GM18520 (cell line): Measurements from ENCODE around the gene TIMP3.

Experiments
- ATAC-seq: cut with Tn5 transposase; IDR thresholded peaks from one replicate; pipeline ENCODE4 v1.9.1; 2021; ENCODE audit not compliant: unreplicated experiment

Gene TIMP3

DNA sequence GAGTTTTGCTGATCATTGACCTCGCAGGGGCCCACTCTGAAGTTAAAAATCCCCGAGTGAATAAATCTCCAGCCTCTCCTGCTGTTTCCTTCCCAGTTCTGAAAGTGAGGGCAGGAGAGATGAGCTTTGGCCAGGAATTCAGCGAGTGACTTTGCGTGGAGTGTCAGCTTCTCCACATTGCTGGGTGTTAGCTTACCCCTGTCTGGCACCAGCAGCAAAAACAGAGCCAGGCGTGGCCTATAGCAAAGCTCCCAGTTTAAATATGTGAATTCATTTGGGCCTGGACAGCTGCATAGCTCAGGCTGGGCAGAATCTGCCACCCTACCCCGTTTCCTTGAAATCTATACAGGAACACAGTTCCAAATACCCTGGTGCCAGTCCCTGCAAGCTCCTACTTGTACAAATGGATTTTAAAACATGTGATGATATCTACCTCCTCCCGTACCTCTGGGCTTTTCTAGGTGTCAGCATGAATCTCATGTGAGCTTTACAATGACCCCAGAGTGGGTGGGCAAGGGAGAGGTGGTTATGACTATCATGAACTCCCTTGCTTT lies 25.6 kb downstream of the TIMP3 start:
- no peak for ATAC-seq

DNA sequence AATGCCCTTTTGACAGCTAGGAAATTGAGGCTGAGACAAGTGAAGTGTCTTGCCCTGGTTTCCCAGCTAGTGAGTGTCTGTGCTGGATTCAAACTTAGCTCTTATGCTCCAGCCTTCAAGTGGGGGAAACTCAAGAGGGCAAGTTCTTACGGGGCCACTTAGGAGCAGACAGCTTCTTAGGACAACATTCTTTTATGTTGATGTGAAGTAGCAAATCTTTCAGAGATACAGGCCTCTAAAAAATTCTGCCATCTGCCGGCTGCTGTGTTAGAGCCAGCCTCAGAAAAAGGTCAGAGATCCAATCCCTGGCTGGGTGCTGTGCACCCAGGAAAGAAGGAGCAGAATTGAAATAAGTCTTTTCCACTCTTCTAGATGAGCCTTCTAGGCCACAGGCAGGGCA lies 26.6 kb downstream of the TIMP3 start:
- no peak for ATAC-seq

DNA sequence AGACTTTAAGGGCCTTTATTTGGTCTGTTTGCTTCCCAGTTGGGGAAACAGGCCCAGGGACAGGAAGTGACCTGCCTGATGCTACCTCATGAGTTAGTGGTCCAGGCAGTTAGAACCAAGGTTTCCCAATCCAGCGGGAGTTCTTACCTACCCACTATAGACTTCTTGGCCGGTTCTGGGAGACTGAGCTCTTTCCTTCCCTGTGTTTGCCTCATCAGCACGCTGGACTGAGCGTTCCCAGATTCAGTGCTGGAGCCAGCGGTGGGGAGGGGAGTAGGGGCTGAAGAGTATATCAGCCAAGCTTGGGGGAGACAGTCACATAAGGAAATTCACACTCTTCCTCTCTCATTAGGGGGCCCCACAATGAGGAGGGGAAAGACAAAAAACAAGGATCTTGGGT lies 27.1 kb downstream of the TIMP3 start:
- ATAC-seq, result no peak

DNA sequence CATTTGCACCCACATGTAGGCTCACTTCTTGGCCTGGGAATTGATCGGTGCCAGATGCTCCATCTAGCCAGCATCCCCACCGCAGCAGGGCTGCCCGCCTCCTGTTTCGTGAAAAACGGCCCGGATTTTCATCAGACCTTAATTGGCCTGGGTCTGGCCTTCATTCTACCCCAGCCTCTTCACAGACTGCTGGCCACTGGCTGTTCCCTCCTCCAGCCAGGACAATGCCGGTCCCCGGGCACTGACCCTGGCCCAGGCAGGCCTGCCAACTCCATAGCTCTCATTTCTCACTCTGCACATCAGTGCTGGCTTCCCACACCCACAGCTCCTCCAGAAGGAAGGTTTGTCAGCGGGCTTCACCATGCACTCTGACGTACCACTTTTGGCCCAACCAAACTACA lies 27.9 kb downstream of the TIMP3 start:
- ATAC-seq, result no peak

DNA sequence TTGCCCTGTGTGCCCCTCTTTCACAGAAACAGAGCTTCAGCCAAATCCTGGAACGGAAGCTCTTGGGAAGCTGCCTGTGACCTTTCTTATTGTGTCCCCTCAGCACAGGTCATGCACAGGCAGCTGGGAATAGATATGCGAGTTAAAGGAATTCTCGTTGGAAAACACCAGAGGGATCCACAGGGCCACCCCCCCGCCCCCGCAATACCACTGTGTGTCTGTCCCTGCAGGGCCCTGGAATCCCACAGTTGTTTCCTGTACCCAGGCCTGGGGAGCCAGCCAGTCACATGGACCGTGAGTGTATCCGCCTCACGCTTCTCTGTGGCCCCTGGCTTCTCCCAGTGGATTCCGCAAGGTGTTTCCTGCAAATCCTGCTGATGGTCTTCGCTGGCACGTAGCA lies 29.0 kb downstream of the TIMP3 start:
- ATAC-seq, result no peak

DNA sequence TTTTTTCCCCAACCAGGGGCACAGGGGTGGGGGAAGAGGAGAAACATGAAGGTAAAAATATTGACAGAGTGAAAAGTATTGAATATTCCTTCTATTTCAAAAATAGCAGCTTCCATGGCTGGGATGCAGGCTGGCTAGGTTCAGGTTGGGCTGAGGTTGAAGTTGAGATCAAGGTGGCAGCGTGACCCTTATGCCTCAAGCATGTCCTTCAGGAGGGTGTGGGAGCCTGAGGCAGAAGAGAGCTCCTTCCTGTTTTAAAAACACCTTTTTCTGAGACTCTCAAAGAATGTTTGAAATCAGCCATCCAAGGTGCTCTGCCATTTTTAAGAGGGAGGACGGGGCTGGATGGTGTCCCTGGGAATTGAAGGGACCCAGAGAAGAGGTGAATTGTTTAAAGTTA lies 29.5 kb downstream of the TIMP3 start:
- ATAC-seq, result no peak

DNA sequence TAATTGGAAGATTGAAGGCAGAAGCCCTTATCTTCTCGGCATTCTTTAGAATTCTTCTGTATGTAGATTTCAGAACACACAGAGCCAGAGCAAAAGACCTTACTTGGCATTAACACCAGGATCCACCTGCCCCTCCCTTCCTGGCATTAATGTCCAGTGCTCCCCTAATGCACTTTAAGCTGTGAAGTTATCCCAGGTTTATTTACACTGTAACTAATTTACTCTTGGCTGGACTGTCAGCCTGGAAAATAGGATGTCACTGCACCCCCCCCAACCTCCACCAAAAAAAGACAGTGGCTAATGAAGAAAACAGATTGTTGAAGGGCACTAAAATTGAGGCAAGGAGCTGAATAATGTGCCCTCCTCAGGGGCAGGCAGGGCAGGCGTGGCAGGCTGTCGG lies 30.1 kb downstream of the TIMP3 start:
- ATAC-seq, result no peak

DNA sequence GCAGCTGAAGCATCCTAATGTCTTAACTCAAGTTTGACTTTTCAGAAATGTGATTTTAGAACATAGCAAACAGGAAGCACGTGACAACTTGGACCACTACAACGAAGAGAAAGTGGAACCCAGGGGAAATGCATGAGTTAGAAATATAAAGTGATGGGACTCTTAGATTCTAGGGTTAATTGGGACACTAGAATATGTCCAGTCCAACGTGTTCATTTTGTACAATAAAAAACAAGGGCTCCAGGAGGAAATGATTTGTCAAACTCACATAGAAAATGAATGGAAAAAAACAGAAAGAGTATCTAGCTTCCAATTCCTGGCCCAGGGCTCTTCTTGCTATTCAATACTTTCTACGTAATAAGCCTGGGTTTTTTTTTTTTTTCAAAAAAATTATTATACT lies 30.7 kb downstream of the TIMP3 start:
- ATAC-seq, result no peak

DNA sequence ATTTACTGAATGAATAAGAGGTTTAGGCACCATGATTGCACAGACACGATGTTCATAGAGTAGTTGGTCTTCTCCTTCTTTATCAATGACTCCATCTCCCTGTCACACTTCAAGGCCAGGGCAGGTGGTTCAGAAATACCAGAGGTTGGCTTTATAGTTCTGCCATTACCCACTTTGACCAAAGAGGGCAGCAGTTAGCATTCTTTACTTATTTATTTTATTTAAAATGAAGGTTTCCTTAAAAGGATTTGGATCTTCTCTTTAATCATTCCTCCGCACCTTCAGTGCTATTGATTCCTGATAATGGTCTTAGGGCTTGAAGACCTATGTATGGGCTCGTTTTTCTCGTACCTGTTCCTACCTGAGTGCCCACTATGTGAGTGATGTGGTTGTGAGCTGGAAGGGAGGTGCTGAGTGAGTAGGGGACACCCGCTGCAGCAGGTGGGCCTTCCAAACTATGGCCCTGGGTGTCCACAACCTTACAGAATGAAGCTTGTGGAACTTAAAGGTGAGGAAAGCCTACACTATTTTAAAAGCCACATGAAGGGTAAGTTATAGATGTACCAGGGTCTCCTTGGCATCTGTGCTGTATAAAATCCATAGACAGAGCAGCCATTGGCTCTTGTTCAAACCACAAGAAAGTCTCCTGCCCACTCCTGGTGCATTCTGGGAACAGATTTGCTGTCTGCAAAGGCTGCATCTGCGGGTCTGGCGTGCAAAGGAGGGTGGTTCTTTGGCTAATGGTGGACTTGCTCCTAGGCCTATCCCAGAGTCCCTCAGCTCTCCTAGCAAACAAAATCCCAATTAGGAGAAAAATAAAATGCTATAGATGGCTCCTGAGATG lies 35.0 kb downstream of the TIMP3 start:
- no peak for ATAC-seq

DNA sequence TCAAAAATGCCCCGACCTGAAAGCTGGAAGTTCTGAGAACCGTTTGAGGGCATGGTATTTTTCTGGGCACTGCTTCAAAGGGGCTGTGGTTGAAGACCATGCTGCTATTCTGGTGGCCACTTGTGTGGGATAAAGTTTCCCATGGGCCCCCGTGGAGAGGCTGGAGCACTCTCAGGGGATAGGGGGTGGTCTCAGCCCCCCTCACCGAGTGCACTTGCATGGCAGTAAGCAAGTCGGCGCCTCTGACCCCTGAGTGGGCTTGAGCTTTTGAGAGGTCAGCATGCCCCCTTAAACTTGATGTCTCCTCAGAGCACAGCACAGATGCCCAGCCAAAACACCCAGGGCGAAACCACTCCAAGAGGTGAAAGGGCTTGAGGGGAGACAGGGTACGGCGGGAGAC lies 35.6 kb downstream of the TIMP3 start:
- ATAC-seq, result no peak

DNA sequence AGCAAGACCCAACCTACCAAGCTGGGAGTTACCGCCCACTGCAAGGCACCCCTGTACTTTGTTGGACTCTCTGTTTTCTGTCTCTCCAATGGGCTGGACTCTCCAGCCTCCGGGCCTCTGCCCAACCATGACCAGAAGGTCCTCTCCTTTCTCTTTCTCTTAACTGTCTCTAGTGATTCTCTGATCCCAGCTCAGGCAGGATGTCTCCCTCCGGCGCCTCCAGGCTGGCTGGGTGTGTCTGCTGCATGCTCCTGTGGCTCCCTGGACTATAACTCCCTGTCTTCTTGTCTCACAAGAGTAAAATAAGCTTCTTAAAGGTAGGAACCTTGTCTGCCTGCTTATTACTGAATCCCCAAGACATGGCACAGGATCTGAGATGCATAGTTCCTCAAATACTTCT lies 36.3 kb downstream of the TIMP3 start:
- no peak for ATAC-seq

DNA sequence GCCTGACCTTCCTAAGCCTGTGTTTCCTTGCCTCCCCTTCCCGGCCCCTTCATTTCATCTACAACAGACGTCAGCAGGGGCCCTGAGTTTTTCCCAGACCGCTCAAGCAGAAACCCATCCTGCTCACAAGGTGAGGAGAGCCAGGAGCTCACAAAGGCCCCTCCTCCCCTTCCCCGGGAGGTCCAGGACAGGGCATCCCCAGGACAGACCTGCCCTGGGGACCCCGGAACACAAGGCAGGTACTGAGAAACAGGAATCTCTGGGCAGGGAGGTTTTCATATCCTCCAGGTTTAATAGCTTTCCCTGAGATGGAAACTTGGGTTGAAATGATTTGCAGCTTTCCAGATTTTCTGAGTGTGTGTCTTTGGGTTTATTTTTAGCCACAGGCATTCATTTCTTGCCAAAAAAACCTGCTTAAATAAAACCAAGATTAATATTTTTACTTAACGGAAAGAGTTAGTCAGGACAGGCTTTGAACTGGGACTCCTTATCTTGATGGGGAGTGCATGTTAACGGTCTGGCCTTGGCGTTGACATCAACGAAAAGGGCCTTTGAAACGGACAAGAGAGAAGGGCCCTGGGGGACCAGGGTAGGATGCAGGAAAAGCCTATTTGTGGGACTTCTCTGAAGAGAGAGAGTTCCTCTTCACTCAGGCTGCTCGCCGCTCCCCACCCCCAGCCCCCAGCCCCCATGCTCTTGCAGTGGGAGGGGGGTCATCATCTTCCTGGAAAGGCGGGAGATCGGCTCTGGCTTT lies 38.5 kb downstream of the TIMP3 start:
- no peak for ATAC-seq

DNA sequence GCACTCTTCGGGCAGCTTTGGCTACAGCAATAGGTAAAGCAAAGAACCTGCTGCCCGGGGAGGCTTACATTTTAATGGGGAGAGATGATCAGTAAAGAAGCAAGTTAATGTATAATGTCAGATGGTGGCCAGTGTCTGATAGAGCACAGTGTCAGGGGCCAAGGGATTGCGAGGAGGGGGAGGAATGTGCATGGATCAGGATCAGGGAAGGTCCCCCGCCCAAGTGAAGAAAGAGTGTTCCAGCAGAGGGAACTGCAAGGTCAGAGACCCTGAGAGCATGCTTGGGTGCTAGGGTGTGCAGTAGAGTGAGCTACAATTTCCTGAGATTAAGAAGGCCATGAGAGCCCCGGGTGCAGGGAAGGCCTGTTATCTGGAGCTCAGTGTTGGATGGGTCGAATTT lies 39.7 kb downstream of the TIMP3 start:
- ATAC-seq, result no peak

DNA sequence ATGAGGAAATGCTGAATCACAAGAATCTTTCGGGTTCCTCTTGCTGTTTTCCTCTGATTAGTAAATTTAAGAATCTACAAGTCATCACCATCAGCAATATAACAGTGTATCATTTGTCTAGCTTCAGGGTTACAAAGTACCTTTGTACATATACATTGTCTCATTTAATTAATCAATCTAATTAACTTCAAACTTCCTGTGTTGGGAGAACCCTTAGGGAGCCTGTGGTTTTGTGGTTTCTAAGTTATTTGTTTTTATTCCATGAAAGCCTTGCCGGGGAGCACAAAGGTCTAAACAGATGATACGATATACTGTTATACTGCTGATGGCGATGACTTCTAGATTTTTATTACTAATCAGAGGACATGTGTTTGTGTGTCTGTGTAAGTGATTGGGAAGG lies 41.0 kb downstream of the TIMP3 start:
- no peak for ATAC-seq

DNA sequence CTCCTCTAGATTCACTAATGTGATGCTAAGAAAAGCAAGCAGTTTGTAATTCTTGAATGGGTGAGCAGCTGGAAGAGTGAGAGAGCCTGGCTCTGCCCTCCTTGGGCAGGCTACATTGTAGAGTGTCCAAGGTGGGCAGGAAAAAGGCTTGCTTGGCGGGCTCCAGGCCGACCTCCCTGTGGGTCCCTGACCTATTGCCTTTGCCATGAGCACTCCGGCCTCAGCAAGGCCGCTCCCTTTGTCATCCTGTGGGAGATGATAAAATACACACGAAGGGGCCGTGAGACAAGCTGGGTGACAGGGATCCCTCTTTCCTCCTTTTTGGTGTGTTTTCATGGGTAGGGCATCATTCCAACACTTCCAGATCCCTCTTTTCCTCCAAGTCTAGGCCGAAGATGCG lies 41.8 kb downstream of the TIMP3 start:
- no peak for ATAC-seq

DNA sequence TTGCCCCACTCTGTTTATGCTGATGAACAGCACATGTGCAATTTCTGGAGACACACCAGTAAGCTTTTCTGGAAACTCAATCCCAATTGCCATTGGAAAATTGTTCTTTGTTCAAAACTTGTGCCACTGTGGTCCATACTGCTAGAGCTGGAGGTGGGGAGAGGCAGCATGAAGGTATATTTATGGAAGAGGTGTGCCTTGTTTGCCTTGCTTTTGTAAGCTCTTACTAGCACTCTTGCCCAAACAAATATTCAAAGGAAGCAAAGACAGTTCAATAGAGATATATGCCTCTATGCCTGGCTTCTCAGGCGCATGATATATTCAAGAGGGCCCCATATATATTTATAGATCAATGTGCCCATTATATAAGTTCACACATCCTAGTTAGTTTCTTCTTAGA lies 42.7 kb downstream of the TIMP3 start:
- ATAC-seq, result no peak

DNA sequence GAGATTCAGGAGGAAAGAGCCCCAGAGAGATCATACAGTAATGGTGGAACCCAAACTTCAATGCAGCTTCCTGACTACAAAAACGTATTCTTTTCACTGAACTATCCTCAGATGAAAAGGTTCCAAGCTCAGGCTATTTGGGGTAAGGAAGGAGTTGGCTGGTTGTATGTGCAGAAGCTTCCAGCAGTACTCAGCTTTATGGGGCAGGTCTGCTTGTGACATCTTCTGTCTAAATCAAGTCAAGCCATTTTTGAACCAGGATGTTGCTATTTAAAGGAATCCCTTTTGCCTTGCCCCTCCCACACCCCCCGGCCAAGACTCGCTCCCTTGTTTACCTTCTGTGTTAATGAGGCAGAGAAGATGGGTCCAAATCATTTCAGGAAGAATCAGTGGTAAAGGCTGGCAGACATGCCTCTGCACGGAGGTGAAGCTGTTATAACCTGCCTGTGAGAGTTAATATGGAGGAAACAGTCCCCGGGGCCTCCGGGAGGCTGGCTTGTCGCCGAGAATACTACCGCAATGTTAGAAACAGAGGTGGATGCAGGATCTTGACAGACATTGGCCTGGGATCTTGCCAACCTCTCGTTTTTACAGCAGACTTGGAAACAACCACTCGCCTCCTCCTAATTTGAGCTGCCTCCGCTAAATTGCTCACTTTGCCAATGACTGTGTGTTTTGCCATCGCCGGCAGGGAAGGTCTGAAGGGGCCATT lies 45.4 kb downstream of the TIMP3 start:
- ATAC-seq, result no peak

DNA sequence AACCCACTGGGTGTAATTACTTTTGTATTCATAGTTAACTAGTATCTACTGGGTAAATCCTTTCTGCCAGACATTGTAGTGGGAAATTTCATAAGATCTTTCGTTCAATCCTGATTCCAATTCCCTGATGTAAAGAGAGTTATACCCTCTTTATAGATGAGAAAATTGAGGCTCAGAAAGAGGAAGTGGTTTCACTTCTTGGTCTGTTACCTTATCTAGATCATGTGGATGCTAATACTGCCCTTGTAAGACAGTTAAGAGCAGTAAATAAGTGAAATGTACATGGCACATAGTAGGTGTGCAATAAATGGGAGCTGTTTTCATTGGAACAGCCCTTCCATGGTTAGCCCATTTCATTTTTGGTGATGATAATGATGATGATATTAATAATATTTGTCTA lies 46.7 kb downstream of the TIMP3 start:
- ATAC-seq, result no peak

DNA sequence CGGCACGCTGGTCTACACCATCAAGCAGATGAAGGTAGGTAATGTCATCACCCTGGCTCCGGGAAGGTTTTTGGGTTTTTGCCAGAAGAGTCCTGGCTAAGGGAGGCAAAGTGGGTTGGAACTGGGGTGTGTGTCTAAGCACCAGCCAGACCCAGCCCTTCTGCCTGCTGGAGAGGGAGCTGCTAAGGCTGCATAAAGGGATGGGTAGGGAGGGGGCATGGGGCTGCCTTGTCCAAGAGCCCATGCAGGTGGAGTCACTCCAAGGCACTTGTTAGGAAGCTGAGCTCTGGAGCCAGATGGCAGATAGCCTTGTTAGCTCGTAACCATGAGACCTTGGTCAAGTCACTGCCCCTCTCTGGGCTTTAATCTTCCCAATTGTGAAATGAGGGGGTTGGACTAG lies 48.0 kb downstream of the TIMP3 start:
- no peak for ATAC-seq

DNA sequence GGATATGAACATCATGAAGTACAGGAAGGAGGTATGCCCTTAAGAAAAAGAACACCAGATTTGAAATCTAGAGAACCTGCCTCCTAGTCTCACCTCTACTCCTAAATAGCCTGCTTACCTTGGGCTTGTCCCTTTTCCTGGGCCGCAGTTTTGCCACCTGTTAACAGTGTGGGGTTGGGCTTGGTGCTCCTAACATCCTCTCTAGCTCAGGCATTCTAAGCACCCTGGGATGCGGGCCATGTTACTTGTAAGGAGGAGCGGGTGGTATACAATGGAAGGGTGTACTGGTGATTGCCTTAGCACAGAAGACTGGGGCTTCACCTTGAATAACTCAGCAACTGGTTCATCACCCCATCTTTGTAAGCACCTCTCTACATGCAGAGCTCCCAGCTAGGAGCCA lies 48.7 kb downstream of the TIMP3 start:
- ATAC-seq, result no peak

DNA sequence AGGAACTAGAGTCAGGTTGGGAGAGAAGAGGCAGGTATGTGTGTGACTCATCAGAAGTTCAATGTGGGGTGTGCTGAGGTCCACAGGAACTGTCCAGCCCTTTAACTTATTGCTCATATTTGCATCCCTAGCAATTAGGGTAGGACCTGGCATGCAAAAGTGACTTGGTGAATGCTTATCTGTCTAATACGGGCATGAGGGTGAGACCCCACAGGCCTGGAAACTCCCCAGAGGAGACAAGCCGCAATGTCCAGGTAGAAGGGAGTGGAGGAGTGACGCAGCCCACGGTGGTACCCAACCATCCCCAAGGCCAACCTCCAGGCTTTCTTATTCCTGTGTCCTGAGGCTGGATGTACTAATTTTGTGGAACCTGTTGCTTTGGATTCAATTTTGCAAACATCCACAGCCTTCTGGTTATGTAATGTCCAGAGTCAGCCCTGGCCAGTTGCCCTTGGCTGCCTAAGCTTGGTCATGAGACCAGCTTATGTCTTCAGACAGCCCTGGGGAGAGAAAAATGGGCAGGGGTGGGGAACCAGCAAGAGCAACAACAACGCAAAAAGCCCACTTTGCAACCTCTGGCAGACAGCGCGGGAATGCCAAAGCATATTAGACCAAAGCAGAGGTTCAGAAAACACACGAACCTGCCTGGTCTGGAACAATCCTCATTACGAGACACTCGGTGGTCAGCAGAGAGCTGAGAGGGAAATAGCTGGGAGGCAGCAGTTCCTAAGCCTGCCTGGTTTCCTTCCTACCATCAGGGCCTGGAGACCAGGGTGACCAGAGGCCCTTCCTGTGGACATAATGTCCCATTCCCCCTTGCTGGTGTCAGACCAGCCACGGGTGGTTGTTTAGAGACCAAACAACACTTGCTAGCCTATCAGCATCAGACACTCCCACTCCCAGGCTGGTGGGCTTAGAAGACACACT lies 49.3 kb downstream of the TIMP3 start:
- ATAC-seq, result no peak
